ENCODE results near the gene COL4A1.

COL4A1 gene

GRCh38 chr13:110278859-110279258 is 28.1 kb downstream of the COL4A1 start:
- DNase-seq (ENCODE audit: low read depth) = no peak
- no peak overlapping the region for H3K4me3 ChIP-seq (ENCODE audit: control insufficient read depth, low read depth, low read length)
- TF ChIP-seq CTCF (IDR thresholded peaks at IDR 0.05; ENCODE audit: control insufficient read depth, insufficient read depth, low read depth, low read length, missing control alignments) = no peak

- no peak for TF ChIP-seq CTCF (IDR thresholded peaks at IDR 0.05; ENCODE audit: control insufficient read depth, insufficient read depth, low read depth, low read length, missing control alignments)
- DNase-seq (ENCODE audit: low read depth) = no peak
- no peak overlapping the region for H3K4me3 ChIP-seq (ENCODE audit: control insufficient read depth, low read depth, low read length)
These were observed 29.5 kb downstream of the COL4A1 start for GRCh38 chr13:110277357-110277975.

GRCh38 chr13:110276553-110276950 is 30.4 kb downstream of the COL4A1 start:
- no peak overlapping the region for H3K4me3 ChIP-seq (ENCODE audit: control insufficient read depth, low read depth, low read length)
- TF ChIP-seq CTCF (IDR thresholded peaks at IDR 0.05; ENCODE audit: control insufficient read depth, insufficient read depth, low read depth, low read length, missing control alignments) = no peak
- DNase-seq (ENCODE audit: low read depth) = no peak

GRCh38 chr13:110275931-110276552 is 30.9 kb downstream of the COL4A1 start:
- no peak for TF ChIP-seq CTCF (IDR thresholded peaks at IDR 0.05; ENCODE audit: control insufficient read depth, insufficient read depth, low read depth, low read length, missing control alignments)
- DNase-seq (ENCODE audit: low read depth) = no peak
- no peak overlapping the region for H3K4me3 ChIP-seq (ENCODE audit: control insufficient read depth, low read depth, low read length)

GRCh38 chr13:110274687-110275086 is 32.3 kb downstream of the COL4A1 start:
- TF ChIP-seq CTCF (IDR thresholded peaks at IDR 0.05; ENCODE audit: control insufficient read depth, insufficient read depth, low read depth, low read length, missing control alignments) = peak; percentile 45
- DNase-seq (ENCODE audit: low read depth) = no peak

GRCh38 chr13:110273254-110273653 is 33.7 kb downstream of the COL4A1 start:
- no peak for TF ChIP-seq CTCF (IDR thresholded peaks at IDR 0.05; ENCODE audit: control insufficient read depth, insufficient read depth, low read depth, low read length, missing control alignments)
- H3K4me3 ChIP-seq (ENCODE audit: control insufficient read depth, low read depth, low read length) = no peak overlapping the region
- DNase-seq (ENCODE audit: low read depth) = no peak

More at GRCh38 chr13:110274687-110275086, 32.3 kb downstream of the COL4A1 start:
- H3K4me3 ChIP-seq (ENCODE audit: control insufficient read depth, low read depth, low read length) = no peak overlapping the region

Measured in AG09309 (cell line).